ENCODE data around the gene VOPP1.
"Not testable (repeated sequence)": the region's sequence is repeated elsewhere in the genome, so short reads cannot be mapped to it uniquely, and the experiment has no call there.

VOPP1 gene

DNA sequence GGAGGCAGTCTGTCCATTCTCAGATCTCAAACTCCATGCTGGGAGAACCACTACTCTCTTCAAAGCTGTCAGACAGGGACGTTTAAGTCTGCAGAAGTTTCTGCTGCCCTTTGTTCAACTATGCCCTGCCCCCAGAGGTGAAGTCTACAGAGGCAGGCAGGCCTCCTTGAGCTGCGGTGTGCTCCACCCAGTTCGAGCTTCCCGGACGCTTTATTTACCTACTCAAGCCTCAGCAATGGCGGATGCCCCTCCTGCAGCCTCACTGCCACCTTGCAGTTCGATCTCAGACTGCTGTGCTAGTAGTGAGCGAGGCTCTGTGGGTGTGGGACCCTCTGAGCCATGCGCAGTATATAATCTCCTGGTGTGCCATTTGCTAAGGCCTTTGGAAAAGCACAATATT, 10.4 kb upstream of the VOPP1 start:
- DNase-seq (ENCODE audit: low read depth) = not testable (repeated sequence)

DNA sequence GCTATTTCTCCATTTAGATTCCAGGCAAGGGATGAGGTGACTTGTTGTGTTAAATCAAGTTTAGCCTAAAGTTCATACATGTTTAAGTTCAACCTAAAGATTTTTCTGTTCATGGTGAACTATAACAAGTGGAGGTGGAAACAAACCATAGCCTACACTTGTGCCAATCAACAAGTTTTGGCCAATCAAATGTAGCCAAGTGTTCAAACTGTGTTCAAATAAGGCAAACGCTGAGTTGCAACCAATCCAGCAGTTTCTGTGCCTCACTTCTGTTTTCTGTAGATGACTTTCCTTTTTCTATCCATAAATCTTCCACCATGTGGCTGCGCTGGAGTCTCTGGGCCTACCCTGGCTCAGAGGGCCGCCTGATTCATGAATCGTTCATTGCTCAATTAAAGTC, 4.5 kb upstream of the VOPP1 start:
- DNase-seq (ENCODE audit: low read depth) = no peak

DNA sequence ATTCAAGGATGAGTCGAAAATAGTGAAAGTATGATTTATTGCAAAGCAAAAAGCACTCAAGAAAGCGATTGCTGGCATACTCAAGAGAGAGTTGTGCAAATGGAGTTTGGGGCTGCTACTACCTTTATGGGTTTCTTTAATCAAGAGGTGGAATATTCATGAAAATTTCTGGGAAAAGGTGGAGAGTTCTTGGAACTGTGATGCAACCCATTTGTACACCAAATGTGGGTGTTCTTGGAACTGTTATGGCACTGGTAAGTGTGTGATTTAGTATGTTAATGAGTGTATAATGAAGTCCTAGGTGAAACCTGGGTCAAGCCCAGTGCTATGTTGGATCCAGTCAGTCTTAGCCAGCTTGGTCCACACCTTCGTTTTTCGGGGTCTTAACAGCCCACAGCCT, 3.4 kb upstream of the VOPP1 start:
- DNase-seq (ENCODE audit: low read depth) = no peak

DNA sequence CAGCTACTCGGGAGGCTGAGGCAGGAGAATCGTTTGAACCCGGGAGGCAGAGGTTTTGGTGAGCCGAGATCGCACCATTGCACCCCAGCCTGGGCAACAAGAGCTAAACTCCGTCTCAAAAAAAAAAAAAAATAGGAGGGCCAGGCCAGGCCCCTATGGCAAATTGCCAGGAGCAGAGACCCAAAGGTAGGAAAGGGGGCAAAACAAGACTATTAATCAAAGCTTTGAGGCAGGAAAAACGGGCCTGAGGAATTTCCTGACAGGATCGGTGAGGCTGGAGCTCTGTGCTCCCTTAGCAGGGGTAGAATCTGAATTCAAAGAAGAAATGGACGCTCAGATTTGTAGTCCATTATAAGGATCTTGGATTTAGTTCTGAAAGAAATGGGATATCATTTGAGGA, 2.8 kb upstream of the VOPP1 start:
- no peak for DNase-seq (ENCODE audit: low read depth)

DNA sequence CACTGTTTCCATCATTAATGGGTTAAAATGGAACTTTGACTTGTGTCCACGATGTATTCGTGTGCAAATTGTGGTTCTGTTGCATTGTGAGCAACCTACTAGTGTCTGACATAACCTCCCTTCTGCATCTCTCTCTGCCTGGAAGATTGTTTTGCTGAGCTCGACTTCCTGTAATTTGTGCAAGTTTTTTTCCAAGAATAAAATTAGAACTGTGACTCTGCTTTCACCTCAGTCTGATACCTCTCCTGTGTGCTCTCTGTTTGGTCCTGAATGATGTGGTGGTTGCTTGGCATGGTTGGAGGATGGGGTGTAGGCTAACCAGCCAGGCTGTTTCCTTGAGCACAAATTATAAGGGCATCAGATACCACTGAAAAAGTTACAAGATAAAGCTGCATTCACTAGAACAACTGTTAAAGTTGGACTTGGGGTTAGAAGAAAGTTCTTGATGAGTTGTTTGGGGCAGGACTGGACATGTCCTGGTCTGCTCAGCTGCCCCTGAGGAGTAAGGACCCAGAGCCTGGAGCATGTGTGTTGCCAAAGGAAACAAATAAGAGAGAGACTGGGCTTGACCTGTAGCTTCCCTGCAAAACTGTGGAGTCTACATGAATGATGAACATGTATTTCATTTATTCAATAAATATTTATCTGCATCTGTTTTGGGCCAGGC, 1.9 kb upstream of the VOPP1 start:
- no peak for DNase-seq (ENCODE audit: low read depth)

- DNase-seq (ENCODE audit: low read depth) = peak; percentile 30
Measured at GRCh38 chr7:55573234-55573900, 1.1 kb upstream of the VOPP1 start.

DNA sequence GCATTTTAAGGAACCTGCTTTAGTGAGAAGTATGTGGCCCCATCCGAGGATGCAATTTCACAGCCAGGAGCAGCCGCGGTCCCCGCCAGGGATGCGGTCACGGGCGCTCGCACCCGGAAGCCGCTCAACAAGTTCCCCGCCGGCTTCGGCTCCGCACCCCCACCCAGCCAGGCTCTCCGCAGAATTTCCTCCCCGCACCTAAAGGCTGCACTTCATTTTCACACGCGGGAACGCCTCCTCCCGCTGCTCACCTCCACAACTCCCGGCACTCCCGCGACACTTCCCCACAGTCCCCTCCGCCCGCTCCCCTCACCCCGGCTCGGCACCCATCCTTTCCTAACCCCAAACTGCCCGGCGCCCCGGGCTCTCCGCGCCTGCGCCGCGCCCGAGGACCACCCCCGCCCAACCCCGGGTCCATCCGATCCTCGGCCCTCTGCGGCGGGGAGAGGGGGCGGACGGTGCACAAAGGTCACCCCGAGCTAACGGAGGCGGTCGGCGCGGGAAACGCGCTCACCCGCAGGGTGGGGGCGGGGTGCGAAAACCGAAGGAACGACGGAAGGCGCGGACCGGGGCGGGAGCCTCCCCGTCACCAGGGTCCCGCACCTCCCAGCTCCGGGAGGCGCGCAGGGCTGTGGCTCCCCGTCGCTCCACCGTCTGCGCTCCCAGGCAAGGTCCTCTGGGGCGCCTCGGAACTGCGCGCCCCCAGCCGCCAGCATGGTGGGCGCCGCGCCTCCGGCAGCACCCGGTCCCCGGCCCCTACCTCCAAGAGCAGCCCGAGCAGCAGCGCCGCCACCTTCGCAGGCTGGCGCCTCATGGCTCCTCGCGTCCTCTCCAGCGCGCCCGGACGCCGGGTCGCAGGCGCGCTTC, 558 bp downstream of the VOPP1 start:
- peak; percentile 67 for DNase-seq (ENCODE audit: low read depth)

DNA sequence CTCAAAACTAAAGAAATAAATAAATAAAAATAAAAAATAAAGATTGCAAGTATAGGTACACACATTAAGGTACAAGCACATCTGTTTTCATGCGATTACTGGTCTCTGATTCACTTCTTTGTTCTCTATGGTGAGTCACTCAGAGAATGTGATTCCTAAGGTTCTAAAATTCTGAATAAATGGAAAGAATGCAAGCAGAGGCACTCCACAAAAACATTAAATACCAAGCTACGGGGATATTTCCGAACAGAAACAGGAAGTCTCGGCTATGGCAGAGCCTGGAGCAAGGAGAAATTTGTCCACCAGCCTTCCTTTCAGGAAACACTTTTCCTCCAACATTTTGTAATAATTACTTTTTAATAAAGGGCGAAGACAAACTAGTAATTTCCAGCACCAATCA, 1.4 kb downstream of the VOPP1 start:
- peak; percentile 92 for DNase-seq (ENCODE audit: low read depth)

DNA sequence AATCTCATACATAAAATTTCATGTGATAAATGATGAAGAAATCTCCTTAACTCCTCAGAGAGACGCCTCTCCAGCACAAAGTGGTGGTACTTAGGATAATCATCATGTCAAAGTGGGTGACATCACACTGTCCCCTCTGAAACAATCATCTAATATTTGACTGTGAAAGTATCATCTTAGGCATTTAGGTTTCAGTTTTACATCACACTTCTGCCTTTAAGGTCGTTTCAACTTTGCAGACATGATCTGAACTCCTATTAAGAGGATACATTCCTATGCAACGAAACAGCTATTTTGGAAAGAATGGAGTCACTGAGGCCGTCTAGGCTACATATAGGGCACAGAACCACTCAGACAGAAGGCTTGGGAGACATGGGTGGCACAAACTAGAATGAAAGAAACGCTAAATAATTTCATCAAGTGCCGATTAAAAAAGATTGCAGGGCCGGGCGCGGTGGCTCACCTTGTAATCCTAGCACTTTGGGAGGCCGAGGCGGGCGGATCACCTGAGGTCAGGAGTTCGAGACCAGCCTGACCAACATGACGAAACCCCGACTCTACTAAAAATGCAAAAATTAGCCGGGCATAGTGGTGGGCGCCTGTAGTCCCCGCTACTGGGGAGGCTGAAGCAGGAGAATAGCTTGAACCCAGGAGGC, 2.0 kb downstream of the VOPP1 start:
- DNase-seq (ENCODE audit: low read depth) = peak; percentile 36

DNA sequence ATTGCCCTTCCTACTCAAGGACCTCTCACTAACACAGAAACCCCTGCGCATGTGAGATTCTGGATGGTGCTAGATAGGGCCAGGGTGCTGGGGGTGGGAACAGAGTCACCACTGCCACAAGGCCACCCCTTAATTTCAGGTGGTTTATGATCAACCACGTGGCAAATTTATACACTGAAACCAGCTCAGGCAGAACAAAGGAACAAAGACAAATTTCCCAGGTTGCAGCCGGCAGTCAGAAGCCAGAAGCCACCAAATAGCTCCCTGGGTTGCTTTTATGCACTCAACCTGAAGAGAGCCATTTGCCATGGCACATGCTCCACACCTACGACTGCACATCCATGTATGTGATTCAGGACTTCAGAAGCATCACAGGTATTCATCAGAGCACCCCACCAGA, 2.5 kb downstream of the VOPP1 start:
- no peak for DNase-seq (ENCODE audit: low read depth)

- DNase-seq (ENCODE audit: low read depth) = no peak
Measured at GRCh38 chr7:55569269-55569663, 3.0 kb downstream of the VOPP1 start.

DNA sequence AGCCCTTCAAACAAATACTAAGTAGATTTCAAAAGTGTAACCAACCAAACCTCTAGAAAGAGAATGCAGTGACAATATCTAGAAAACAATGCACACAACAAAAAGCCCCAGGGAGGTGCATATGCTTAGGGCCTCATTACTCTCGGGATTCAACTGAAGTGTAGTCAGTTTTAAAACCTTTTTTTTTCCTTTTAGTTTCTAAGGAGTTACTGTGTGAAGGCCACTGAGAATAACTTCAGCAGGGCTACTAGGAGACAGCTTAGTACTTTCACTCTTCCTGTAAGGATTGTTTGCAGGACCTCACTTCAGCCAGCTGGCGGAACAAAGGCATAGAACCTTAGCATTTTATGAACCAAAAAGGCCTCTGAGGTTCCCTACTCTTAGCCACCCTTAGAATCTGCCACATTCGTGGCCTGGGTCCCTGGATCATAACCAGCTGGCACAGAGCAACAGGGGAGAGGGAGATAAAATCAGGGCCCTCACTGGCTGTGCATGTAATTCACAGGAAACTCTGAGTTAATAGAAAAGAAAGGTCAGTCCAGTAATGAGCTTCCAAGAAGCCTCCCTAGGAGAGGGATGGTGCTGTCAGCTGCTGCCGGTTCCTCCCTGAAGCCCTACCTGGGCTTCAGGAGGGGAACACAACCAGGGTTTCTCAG, 3.6 kb downstream of the VOPP1 start:
- DNase-seq (ENCODE audit: low read depth) = peak; percentile 17

GRCh38 chr7:55567571-55567970, 4.7 kb downstream of the VOPP1 start:
- no peak for DNase-seq (ENCODE audit: low read depth)

GRCh38 chr7:55565681-55566080, 6.6 kb downstream of the VOPP1 start:
- DNase-seq (ENCODE audit: low read depth) = no peak

DNA sequence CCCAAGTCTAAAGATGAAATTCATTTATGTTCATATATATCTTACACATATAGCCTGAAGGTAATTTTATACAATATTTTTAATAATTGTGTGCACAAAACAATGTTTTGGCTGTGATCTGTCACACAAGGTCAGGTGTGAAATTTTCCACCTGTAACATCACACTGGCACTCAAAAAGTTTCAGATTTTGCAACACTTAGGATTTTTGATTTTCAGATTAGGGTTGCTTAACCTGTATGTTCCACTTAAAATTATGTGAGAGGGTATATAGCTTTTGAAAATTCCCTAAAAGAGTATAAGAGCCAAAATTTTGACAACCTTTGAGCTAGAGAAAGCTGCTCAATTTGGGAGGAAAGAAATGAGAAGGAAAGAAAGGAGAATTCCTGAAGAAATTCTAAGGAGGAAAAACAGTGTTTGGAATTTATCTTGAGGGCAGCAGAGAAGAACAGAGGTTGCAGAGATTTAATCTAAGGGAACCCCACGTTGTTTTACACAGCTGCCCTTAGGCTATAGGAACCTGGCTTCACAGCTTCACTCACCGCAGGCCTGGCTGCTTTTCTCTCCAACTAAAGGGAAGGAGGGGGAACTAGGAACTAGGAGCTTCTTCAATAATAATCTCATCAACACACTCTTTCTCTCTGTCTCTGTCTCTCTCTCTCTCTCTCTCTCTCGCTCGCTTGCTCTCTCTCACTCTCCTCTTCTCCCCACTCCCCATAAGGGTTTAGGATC, 8.5 kb downstream of the VOPP1 start:
- peak; percentile 47 for DNase-seq (ENCODE audit: low read depth)

- DNase-seq (ENCODE audit: low read depth) = no peak
Measured at GRCh38 chr7:55561690-55562089, 10.6 kb downstream of the VOPP1 start.

DNA sequence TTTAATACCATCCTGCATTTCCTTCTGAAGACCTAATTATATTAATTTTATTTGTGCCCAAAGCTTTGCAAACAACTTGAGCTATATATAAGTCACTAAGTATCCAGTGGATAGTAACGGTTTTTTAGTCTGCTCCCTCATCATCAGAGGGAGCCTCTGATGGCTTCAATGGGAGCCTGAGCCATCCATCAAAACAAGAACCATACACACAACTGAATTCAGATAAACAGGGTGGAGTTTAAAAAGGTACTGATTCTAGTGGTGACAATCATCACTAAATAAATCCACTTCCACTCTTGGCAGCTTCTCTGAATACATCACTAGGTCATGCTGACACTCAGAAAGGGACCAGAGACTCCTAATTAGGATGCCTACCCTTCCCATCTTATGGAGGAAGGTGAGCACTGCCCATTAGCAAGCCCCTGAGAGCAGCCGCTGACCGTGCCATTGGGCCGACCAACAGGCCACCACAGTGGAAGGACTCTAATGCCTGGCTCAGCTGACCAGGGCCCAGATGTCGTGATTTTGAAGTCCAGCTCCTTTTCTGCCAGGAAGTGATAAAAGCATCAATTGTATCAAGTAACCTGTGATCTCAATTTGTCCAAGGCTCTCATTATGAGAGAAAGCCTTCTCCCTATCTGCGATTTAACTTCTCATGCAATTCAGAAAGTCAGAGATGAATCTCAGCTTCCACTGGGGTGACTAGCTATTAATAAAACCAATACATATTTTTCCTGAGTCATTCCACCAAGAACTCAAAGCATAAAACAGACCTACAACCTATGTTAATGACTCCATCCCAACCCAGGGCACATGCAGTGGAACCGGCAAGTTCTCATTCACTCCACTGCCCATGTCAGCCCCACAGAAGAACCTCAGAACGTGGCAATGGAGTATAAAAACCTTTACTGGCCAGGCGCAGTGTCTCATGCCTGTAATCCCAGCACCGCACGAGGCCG, 13.1 kb downstream of the VOPP1 start:
- peak; percentile 18 for DNase-seq (ENCODE audit: low read depth)

GRCh38 chr7:55557666-55558188, 14.6 kb downstream of the VOPP1 start:
- DNase-seq (ENCODE audit: low read depth) = no peak

DNA sequence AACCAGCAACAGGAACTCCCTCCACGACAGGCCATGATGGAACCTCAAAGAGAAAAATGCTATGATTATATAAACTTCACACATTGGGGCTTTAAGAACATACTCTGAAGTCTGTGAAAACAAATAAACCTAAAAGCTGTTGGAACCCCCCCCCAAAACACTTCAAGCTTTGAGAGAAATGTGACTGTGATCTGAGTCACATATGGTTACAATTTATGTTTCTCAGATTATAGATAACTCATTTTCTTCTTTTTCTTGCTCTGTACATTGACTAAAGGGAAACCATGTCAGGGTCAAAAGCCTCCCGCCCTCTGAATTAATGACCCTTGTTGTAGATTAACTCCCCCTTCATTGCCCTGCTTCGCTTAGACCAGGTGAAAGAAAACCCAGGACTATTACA, 15.8 kb downstream of the VOPP1 start:
- DNase-seq (ENCODE audit: low read depth) = no peak

DNA sequence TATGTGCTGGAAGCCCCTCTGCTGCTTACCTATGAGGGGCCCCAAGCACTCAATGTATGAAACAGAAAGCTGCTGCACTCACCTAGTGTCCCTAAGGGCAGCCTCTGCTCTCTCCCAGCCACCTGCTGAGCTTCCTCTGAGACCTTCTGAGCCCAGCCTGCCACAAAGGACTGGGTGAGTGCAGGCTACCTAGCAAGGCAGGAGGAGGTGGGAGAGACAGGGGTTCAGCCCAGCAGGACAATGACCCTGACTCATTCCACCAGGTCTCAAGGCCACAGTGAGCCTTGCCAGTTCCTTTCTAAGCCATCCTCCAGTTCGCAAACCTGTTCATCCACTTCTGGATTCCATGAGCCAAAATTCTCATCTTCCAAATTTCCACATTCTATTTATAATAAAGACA, 16.3 kb downstream of the VOPP1 start:
- no peak for DNase-seq (ENCODE audit: low read depth)
